ENCODE results near the gene COL27A1.
"Not testable (repeated sequence)": the region's sequence is repeated elsewhere in the genome, so short reads cannot be mapped to it uniquely, and the experiment has no call there.

The COL27A1 gene

GRCh38 chr9:114184071-114184470 is 28.7 kb downstream of the COL27A1 start:
- no peak for DNase-seq (ENCODE audit: low spot score)

GRCh38 chr9:114184866-114185265 is 29.5 kb downstream of the COL27A1 start:
- DNase-seq (ENCODE audit: low spot score) = no peak

DNA sequence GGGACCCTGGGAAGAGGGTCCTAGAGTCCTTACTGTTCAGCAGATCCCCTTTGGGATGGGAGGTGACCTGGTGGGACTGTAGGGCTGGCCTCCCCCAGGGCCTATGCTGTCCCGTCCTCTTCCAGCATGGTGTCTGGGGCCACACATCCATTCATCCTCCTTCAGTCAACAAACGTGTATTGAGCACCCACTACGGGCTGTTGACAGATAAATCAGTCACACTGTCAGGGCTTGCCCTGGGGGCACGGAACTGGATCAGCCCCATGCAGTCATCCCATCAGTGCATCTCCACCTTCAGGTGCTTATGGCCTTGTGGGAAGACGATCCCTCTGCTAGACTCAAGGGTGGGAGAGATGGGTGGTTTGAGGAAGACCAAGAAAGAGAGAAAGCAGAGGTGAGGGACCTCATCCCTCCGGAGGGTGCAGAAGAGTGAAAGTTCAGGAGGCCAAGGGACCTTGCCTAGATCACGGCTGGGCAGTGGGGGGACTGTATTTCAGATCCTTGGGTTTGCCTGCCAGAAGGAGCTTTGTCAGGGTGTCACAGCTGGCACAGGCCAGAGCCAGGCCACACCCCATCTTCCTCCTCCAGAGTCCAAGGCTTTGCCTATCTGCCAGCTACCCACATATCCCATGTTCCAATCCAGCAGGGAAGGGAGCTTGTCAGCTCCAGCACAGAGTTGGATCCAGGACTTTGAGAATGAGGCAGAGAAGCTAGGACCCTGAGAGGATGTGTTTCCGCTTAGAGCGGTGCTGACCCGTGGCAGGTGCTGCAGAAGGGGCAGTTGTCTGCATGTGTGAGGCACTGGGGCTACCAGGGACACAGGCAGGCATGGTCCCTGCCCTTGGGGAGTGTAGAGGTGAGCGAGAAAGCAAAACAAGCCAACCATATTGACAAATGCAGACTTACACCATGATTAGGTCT is 30.5 kb downstream of the COL27A1 start:
- no peak for DNase-seq (ENCODE audit: low spot score)

DNA sequence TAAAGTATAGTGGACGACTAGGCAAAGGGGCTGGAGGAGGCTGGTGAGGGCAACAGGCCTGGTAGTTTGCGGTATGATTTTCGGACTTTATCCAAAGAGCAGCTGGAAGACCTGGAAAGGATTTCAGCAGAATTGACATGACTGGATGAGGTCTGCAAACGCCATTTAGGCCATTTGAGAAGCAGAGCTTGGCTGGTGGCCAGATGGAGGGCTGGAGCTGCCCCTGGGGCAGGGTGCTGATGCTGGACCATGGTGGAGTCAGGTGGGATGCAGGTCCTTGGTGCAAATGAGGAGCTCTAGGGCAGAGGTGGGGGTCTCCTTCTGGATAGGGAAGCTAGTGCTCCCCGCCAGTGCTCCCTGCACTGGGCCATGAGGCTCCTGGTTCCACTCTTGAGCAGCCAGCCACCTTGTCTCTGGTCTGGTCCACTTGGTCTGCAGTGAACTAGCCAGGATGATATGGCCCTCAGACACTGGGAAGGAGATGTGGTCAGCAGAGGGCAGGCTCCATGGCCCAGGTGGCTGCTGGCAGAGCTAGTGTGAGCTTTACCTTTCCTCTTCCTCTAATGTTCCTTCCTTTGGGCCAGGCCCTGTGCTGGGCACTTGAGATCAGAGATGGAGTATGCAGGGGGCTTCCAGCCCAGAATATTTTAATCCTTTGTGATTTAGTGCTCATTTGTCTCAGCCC is 31.4 kb downstream of the COL27A1 start:
- no peak for DNase-seq (ENCODE audit: low spot score)

DNA sequence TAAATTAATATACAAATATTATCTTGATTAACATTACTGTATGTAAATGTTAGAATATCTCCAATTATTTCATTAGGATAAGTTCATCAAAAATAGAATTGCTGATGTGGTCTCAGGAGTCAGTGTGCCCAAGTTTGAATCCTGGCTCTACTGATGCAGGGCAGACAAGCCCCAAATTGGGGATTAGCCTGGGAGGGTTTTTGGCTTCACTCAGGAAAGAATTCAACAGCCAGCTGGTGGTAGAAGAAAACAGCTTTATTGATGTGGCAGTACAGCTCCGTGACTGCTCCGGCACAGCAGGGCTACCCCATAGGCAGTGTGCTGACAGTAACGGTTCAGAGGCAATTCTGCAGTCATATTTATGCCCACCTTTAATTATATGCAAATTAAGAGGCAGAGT is 32.5 kb downstream of the COL27A1 start:
- no peak for DNase-seq (ENCODE audit: low spot score)

DNA sequence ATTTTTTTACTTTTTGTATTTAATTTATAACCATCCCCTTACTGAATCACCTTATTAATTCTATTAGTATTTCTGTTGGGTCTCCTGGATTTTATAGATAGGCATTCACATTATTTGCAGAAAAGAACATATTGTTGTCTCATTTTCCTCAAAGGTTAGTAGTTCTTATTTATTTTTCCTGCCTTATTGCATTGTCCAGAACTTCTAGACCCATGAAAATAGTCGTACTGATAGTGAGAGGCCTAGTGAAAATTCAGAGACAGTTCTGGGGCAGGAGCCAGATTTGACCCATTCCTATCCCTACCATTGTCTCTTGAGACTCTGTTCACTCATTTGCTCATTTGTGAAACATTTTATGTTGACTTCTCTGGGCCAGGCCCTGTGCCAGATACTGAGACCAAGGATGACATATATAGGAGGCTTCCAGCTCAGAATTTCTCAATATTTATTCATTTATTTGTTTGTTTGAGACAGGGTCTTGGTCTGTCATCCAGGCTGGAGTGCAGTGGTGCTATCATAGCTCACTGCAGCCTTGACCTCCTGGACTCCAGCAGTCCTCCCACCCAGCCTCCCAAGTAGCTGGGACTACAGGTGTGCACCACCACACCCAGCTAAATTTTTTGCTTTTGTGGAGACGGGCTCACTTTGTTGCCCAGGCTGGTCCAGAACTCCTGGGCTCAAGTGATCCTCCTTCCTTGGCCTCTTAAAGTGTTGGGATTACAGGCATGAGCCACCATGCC is 34.7 kb downstream of the COL27A1 start:
- DNase-seq (ENCODE audit: low spot score) = no peak

- no peak for DNase-seq (ENCODE audit: low spot score)
These were observed 35.2 kb downstream of the COL27A1 start for GRCh38 chr9:114190563-114190905.

GRCh38 chr9:114191402-114191801 is 36.1 kb downstream of the COL27A1 start:
- DNase-seq (ENCODE audit: low spot score) = not testable (repeated sequence)

- DNase-seq (ENCODE audit: low spot score) = no peak
These were observed 37.2 kb downstream of the COL27A1 start for GRCh38 chr9:114192539-114192938.

- DNase-seq (ENCODE audit: low spot score) = no peak
These were observed 37.8 kb downstream of the COL27A1 start for GRCh38 chr9:114193090-114193489.

- DNase-seq (ENCODE audit: low spot score) = no peak
These were observed 40.8 kb downstream of the COL27A1 start for GRCh38 chr9:114196117-114196516.

- no peak for DNase-seq (ENCODE audit: low spot score)
These were observed 41.8 kb downstream of the COL27A1 start for GRCh38 chr9:114196979-114197622.

GRCh38 chr9:114198249-114199040 is 43.1 kb downstream of the COL27A1 start:
- DNase-seq (ENCODE audit: low spot score) = no peak

DNA sequence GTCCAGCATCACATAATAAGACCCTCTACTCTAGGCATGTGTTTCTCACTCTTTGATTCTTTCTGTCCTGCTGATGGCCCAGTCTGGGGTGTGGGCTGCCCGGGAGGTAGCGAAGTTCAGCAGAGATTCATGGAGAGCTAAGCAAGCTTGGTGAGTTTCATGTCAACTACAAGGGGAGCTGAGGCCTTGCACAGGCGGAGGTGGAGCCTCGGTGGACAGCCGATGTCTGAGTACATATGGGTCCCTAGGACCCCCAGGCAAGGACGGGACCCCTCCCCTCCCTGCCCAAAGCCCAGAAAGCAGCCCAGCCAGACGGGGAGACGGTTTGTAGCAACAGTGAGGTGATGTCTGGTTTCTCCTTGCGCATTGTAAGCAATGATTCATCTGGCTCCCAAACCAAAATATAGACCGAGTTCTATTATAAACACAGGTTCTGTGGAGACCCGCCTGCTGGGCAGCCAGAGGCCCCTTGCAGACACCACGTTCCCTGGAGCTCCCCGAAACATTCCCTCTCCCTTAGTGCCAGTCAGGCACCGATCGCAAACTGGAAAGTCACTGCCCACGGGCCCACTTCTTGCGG is 45.5 kb downstream of the COL27A1 start:
- no peak for DNase-seq (ENCODE audit: low spot score)

DNA sequence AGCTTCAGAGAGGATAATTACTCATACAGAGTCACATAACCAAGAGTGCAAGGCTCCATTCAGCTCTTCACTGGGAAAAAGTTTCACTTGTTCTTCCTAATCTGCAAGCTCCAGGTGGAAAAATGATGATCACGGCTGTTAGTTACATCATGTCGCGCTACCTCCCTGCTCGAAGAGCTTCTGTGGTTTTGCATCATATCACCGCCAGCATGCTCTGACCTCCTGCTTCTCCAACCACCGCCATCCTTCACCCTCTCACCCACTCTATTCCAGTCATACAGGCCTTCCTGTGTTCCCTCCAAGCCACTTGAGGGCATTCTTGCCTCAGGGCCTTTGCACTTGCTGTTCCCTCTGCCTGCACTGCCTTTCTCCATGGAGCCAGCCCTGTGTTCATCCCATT is 47.1 kb downstream of the COL27A1 start:
- no peak for DNase-seq (ENCODE audit: low spot score)

DNA sequence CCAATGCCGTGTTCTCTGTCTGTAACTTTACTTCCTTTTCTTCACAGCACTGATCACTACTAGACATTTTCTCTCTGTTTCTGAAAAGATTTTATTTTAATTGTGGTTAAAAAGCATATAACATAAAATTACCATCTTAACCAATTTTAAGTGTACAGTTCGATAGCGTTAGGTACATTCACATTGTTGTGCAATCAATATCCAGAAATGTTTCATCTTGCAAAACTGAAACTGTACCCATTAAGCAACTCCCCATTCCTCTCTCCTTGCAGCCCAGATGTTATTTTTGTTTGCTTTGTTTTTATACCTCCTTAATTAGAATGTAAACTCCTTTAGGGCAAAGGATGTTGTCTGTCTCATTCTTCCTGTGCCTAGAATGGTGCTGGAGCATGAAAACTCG is 47.5 kb downstream of the COL27A1 start:
- DNase-seq (ENCODE audit: low spot score) = no peak

DNA sequence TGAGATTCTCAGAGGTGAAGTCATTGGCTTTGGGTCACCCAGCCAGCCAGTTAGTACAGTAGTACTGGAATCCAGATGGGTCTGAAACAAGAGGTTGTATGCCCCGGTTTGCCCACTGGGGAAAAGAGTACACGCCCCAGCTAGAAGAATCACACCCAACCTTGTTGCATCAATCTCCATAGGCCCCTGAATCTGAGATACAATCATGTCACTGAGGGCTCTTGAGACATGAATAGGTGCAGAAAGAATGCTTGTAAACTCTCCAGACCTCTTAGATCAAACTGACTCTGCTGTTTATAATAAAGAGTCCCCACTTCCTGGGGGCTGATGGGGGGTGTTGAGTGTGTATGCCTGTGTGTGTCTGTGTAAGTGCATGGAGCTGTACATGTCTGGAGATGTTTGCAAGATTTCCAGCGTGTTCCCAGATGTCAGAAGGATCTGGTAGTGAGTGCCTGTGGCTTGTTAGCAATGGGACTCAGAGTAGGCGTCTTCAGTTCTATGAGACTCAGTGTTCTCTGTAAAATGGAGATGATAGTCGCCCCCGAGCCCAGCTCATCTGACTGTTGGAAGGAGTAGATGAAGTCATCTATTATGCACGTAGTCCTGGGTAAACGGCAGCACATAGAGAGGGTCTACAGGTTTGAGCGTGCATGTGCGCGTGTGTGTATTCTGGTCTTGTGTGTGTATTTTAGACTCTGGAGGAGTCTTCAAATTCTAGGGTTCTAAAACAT is 48.2 kb downstream of the COL27A1 start:
- DNase-seq (ENCODE audit: low spot score) = no peak

DNA sequence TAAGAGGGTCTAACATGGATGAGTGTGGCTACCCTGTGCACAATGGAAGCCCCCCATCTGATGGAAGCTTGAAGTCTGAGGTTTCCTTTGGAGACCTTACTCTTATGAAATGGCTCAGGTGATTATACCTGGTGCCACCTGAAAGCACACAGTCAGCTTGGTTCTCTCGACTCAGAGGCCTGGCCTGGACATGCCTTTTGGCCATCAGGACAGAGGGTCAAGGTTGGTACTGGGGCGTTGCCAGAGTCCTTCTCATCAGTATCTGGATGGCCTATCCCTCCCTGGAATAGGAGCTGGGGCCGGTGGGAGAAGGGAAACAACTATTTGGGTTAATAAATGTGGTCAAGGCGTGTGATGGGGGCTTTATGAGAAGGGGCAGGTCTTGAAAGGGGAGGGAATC is 48.9 kb downstream of the COL27A1 start:
- DNase-seq (ENCODE audit: low spot score) = no peak

GRCh38 chr9:114205171-114206015 is 50.1 kb downstream of the COL27A1 start:
- no peak for DNase-seq (ENCODE audit: low spot score)
